ENCODE results near the gene BFSP2.
"Not testable (repeated sequence)": the region's sequence is repeated elsewhere in the genome, so short reads cannot be mapped to it uniquely, and the experiment has no call there.

The BFSP2 gene

GRCh38 chr3:133457465-133458067 lies 57.7 kb downstream of the BFSP2 start:
- DNase-seq (ENCODE audit: low read depth): no peak

- DNase-seq (ENCODE audit: low read depth): no peak
Measured at GRCh38 chr3:133459400-133459799, 59.5 kb downstream of the BFSP2 start.

- DNase-seq (ENCODE audit: low read depth): no peak
Measured at GRCh38 chr3:133460809-133461208, 61.0 kb downstream of the BFSP2 start.

GRCh38 chr3:133461291-133461690 lies 61.4 kb downstream of the BFSP2 start:
- no peak for DNase-seq (ENCODE audit: low read depth)

GRCh38 chr3:133463347-133463860 lies 63.5 kb downstream of the BFSP2 start:
- no peak for DNase-seq (ENCODE audit: low read depth)

GRCh38 chr3:133464573-133464972 lies 64.7 kb downstream of the BFSP2 start:
- no peak for DNase-seq (ENCODE audit: low read depth)

GRCh38 chr3:133466531-133467386 lies 66.9 kb downstream of the BFSP2 start:
- no peak for DNase-seq (ENCODE audit: low read depth)

GRCh38 chr3:133467780-133468179 lies 67.9 kb downstream of the BFSP2 start:
- no peak for DNase-seq (ENCODE audit: low read depth)

- no peak for DNase-seq (ENCODE audit: low read depth)
Measured at GRCh38 chr3:133468251-133468721, 68.4 kb downstream of the BFSP2 start.

- DNase-seq (ENCODE audit: low read depth): no peak
Measured at GRCh38 chr3:133469140-133469731, 69.4 kb downstream of the BFSP2 start.

GRCh38 chr3:133472242-133472641 lies 72.4 kb downstream of the BFSP2 start:
- no peak for DNase-seq (ENCODE audit: low read depth)

- no peak for DNase-seq (ENCODE audit: low read depth)
Measured at GRCh38 chr3:133472889-133473288, 73.0 kb downstream of the BFSP2 start.

- DNase-seq (ENCODE audit: low read depth): not testable (repeated sequence)
Measured at GRCh38 chr3:133473472-133474191, 73.8 kb downstream of the BFSP2 start.

GRCh38 chr3:133474251-133474801 lies 74.5 kb downstream of the BFSP2 start:
- no peak for DNase-seq (ENCODE audit: low read depth)

GRCh38 chr3:133474817-133475216 lies 75.0 kb downstream of the BFSP2 start:
- DNase-seq (ENCODE audit: low read depth): no peak

GRCh38 chr3:133475245-133476010 lies 75.6 kb downstream of the BFSP2 start:
- no peak for DNase-seq (ENCODE audit: low read depth)

GRCh38 chr3:133476971-133477375 lies 77.1 kb downstream of the BFSP2 start:
- DNase-seq (ENCODE audit: low read depth): no peak

GRCh38 chr3:133477487-133477886 lies 77.6 kb downstream of the BFSP2 start:
- DNase-seq (ENCODE audit: low read depth): no peak

GRCh38 chr3:133478624-133479023 lies 78.8 kb downstream of the BFSP2 start:
- no peak for DNase-seq (ENCODE audit: low read depth)

GRCh38 chr3:133479401-133479800 lies 79.5 kb downstream of the BFSP2 start:
- DNase-seq (ENCODE audit: low read depth): no peak
